Activated T-helper 1 cell treated with anti-CD3 and anti-CD28 coated beads, Interleukin-12 subunit alpha, Interleukin-12 subunit beta, Interleukin-2, Interleukin-4 antibody, amounts not matched to agents 30 ng/mL and 10 ng/mL and 1 ng/mL, durations not matched to agents 14 hours and 24 hours and 36 hours (primary cell): ENCODE results near the gene LPP. TPM values are rescaled to one million over a fixed set of nuclear protein-coding genes. Genes with fewer than 3 reads are reported as not detected.

Experiments
- DNase-seq: peaks from one replicate; pipeline ENCODE4 v3.0.0; 2021; ENCODE audit warnings: low spot score
- H3K27ac Mint-ChIP-seq: one replicate; pipeline ENCODE4 v1.8.0; 2021; ENCODE audit warnings: mild to moderate bottlenecking, mixed read lengths
- H3K27me3 Mint-ChIP-seq: one replicate; pipeline ENCODE4 v1.8.0; 2022; ENCODE audit warnings: mild to moderate bottlenecking, moderate library complexity, mixed read lengths; ENCODE audit not compliant: insufficient read depth
- H3K36me3 Mint-ChIP-seq: one replicate; pipeline ENCODE4 v1.8.0; 2021; ENCODE audit warnings: low read depth, mixed read lengths
- H3K4me1 Mint-ChIP-seq: one replicate; pipeline ENCODE4 v1.8.0; 2021; ENCODE audit warnings: low read depth, mixed read lengths
- H3K4me3 Mint-ChIP-seq: one replicate; pipeline ENCODE4 v1.8.0; 2021; ENCODE audit warnings: mild to moderate bottlenecking, moderate library complexity, mixed read lengths
- H3K9me3 Mint-ChIP-seq: one replicate; pipeline ENCODE4 v1.8.0; 2021; ENCODE audit warnings: mixed read lengths
- intact Hi-C: fragments of 100-400 bp; cut with micrococcal nuclease; formaldehyde crosslinking; loops from one replicate; pipeline ENCODE4 v1.15.1; 2024
- total RNA-seq: library from RNA; stranded (reverse); gene quantifications from 2 replicates; pipeline ENCODE4 v1.2.3, GENCODE V29; 2022

LPP gene
- total RNA-seq, 1 donor from 2014 or later: 38.2 TPM

- peaks cover 4% of the 10 kb centered on the region for H3K27me3 Mint-ChIP-seq
- DNase-seq: no peak
- peaks cover 3% of the 10 kb centered on the region for H3K9me3 Mint-ChIP-seq
- peaks cover 71% of the 10 kb centered on the region for H3K4me1 Mint-ChIP-seq
- H3K36me3 Mint-ChIP-seq: peaks cover 11% of the 10 kb centered on the region
- no peak overlapping the region for H3K4me3 Mint-ChIP-seq
- H3K27ac Mint-ChIP-seq: no peak overlapping the region
- intact Hi-C loops: loop anchor here (2.0 to 10.0 kb wide), 12 partner anchors 13 to 731 kb away; no protein-coding TSS in a partner anchor
Measured at GRCh38 chr3:188401244-188401993, 247.5 kb downstream of the LPP start.

GRCh38 chr3:188402229-188402628, 248.3 kb downstream of the LPP start:
- peaks cover 3% of the 10 kb centered on the region for H3K9me3 Mint-ChIP-seq
- peaks cover 4% of the 10 kb centered on the region for H3K27me3 Mint-ChIP-seq
- no peak overlapping the region for H3K4me3 Mint-ChIP-seq
- no peak overlapping the region for H3K27ac Mint-ChIP-seq
- intact Hi-C loops: loop anchor here (5.0 to 10.0 kb wide), 9 partner anchors 45 to 730 kb away; no protein-coding TSS in a partner anchor
- H3K4me1 Mint-ChIP-seq: peaks cover 63% of the 10 kb centered on the region
- no peak for DNase-seq
- peaks cover 17% of the 10 kb centered on the region for H3K36me3 Mint-ChIP-seq

GRCh38 chr3:188403404-188403803, 249.4 kb downstream of the LPP start:
- Mint-ChIP-seq H3K4me3 (no peak overlapping the region), H3K9me3 (peaks cover 3% of the 10 kb centered on the region), H3K27ac (peak overlapping the region; percentile 13), H3K36me3 (peaks cover 20% of the 10 kb centered on the region), H3K27me3 (peaks cover 4% of the 10 kb centered on the region), H3K4me1 (peaks cover 54% of the 10 kb centered on the region)
- intact Hi-C loops: loop anchor here (1.0 to 10.0 kb wide), 10 partner anchors 46 to 729 kb away; no protein-coding TSS in a partner anchor
- no peak for DNase-seq

GRCh38 chr3:188404124-188404523, 250.2 kb downstream of the LPP start:
- intact Hi-C loops: loop anchor here (5.0 to 10.0 kb wide), 9 partner anchors 47 to 728 kb away; no protein-coding TSS in a partner anchor
- Mint-ChIP-seq H3K4me3 (no peak overlapping the region), H3K27ac (no peak overlapping the region), H3K36me3 (peaks cover 15% of the 10 kb centered on the region), H3K9me3 (peaks cover 3% of the 10 kb centered on the region), H3K4me1 (peaks cover 47% of the 10 kb centered on the region), H3K27me3 (no peaks in the 10 kb centered on the region)
- no peak for DNase-seq

DNA sequence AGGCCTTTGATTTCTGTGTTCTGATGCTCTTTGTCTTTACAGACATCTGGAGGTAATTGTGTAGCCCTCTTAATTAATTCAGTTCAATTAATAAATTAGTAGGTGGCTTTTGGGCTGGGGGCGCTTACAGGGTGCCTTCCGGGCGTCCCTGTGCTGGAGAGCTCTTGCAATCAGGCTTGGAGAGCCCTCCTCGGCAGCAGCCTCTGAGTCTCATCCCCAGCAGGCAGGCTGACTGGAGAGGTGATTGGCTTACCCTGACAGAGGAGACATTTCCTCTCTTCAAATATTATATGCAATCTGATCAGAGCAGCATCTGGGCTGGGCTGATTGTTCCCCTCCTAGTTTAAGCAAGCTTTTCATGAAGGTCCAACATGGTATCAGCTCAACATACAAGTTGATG, 250.7 kb downstream of the LPP start:
- H3K9me3 Mint-ChIP-seq: peaks cover 3% of the 10 kb centered on the region
- H3K27ac Mint-ChIP-seq: no peak overlapping the region
- peaks cover 45% of the 10 kb centered on the region for H3K4me1 Mint-ChIP-seq
- no peaks in the 10 kb centered on the region for H3K27me3 Mint-ChIP-seq
- peaks cover 15% of the 10 kb centered on the region for H3K36me3 Mint-ChIP-seq
- no peak for DNase-seq
- intact Hi-C loops: loop anchor here (5.0 to 10.0 kb wide), 9 partner anchors 47 to 728 kb away; no protein-coding TSS in a partner anchor
- no peak overlapping the region for H3K4me3 Mint-ChIP-seq

- Mint-ChIP-seq H3K27ac (no peak overlapping the region), H3K4me3 (no peak overlapping the region), H3K4me1 (peaks cover 20% of the 10 kb centered on the region), H3K9me3 (no peaks in the 10 kb centered on the region), H3K27me3 (no peaks in the 10 kb centered on the region), H3K36me3 (peaks cover 18% of the 10 kb centered on the region)
- no peak for DNase-seq
- intact Hi-C loops: loop anchor here (10.0 kb wide), 1 partner anchor 433 kb away; no protein-coding TSS in a partner anchor
Measured at GRCh38 chr3:188407158-188407880, 253.4 kb downstream of the LPP start.

GRCh38 chr3:188408831-188409230, 254.9 kb downstream of the LPP start:
- no peak for DNase-seq
- Mint-ChIP-seq H3K36me3 (peaks cover 18% of the 10 kb centered on the region), H3K4me3 (no peak overlapping the region), H3K27me3 (no peaks in the 10 kb centered on the region), H3K4me1 (peaks cover 5% of the 10 kb centered on the region), H3K9me3 (no peaks in the 10 kb centered on the region), H3K27ac (no peak overlapping the region)
- intact Hi-C loops: loop anchor here (10.0 kb wide), 1 partner anchor 434 kb away; no protein-coding TSS in a partner anchor

DNA sequence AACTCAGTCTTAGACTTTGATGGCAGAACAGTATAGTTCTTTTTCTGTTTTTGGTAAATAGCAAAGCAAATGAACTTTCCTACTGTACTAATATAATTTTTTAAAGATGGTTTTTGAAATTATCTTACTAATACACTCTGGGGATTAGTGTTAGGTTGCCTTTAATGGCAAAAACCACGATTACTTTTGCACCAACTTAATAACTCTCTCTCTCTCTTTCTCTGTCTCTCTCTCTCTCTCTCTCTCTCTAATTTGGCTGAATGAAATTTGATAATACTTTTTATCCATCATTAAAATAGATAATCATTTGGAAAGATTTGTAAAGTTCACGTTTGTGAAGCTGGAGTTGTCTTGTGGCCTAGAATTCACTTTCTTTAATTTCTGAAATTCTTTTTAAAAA, 257.8 kb downstream of the LPP start:
- Mint-ChIP-seq H3K9me3 (peaks cover 3% of the 10 kb centered on the region), H3K27ac (no peak overlapping the region), H3K36me3 (peaks cover 11% of the 10 kb centered on the region), H3K4me3 (no peak overlapping the region), H3K4me1 (peaks cover under 1% of the 10 kb centered on the region), H3K27me3 (no peaks in the 10 kb centered on the region)
- intact Hi-C loops: no loop called here
- DNase-seq: no peak

DNA sequence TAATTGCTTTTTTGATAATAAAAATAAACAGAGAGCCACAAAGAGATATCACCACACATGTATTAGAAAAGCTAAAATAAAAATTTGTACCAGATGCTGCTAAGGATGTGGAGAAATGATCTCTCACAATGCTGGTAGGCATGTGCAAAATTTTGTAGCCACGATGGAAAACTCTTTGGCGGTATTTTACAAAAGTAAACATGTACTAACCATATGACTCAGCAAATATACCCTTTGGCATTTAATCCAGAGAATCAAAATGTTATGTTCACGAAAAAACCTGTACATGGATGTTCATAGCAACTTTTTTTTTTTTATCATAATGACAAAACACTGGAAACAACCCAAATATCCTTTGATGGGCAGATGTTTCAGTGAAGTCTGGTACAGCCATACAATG, 261.2 kb downstream of the LPP start:
- H3K4me3 Mint-ChIP-seq: no peak overlapping the region
- peaks cover 3% of the 10 kb centered on the region for H3K9me3 Mint-ChIP-seq
- no peak for DNase-seq
- peaks cover 26% of the 10 kb centered on the region for H3K4me1 Mint-ChIP-seq
- no peaks in the 10 kb centered on the region for H3K27me3 Mint-ChIP-seq
- intact Hi-C loops: loop anchor here (2.0 to 5.0 kb wide), 2 partner anchors 14 to 42 kb away; no protein-coding TSS in a partner anchor
- peaks cover 8% of the 10 kb centered on the region for H3K36me3 Mint-ChIP-seq
- no peak overlapping the region for H3K27ac Mint-ChIP-seq

DNA sequence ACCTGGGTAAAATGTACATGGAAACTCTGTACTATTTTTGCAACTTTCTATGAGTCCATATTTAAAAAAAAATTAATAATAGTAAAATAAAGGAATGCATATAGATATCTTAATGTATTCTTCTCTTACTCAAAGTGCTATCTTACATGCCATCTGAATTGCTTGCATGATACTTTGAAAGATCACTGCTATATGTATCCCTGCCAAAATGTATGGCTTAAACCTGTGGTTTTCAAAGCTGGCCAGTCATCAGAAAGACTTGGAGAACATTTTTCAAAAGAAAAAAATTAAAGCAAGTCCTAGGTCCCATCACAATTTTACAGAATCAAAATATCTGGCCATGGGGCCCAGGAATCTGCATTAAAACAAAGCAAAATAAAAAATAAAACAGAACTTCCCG, 262.1 kb downstream of the LPP start:
- H3K27ac Mint-ChIP-seq: no peak overlapping the region
- H3K4me1 Mint-ChIP-seq: peaks cover 26% of the 10 kb centered on the region
- peaks cover 8% of the 10 kb centered on the region for H3K36me3 Mint-ChIP-seq
- no peak for DNase-seq
- H3K9me3 Mint-ChIP-seq: peaks cover 3% of the 10 kb centered on the region
- H3K27me3 Mint-ChIP-seq: no peaks in the 10 kb centered on the region
- H3K4me3 Mint-ChIP-seq: no peak overlapping the region
- intact Hi-C loops: loop anchor here (5.0 kb wide), 1 partner anchor 41 kb away; no protein-coding TSS in a partner anchor

- no peak for DNase-seq
- Mint-ChIP-seq H3K4me1 (peaks cover 32% of the 10 kb centered on the region), H3K9me3 (peaks cover 3% of the 10 kb centered on the region), H3K27me3 (no peaks in the 10 kb centered on the region), H3K4me3 (no peak overlapping the region), H3K36me3 (peaks cover 6% of the 10 kb centered on the region), H3K27ac (no peak overlapping the region)
- intact Hi-C loops: loop anchor here (5.0 kb wide), 1 partner anchor 40 kb away; no protein-coding TSS in a partner anchor
Measured at GRCh38 chr3:188417271-188417696, 263.3 kb downstream of the LPP start.

- H3K4me3 Mint-ChIP-seq: no peak overlapping the region
Measured at GRCh38 chr3:188417766-188418165, 263.8 kb downstream of the LPP start.

More at GRCh38 chr3:188417766-188418165, 263.8 kb downstream of the LPP start:
- Mint-ChIP-seq H3K27ac (no peak overlapping the region), H3K36me3 (peaks cover 6% of the 10 kb centered on the region), H3K9me3 (peaks cover 3% of the 10 kb centered on the region), H3K27me3 (no peaks in the 10 kb centered on the region), H3K4me1 (peaks cover 32% of the 10 kb centered on the region)
- no peak for DNase-seq
- intact Hi-C loops: loop anchor here (5.0 kb wide), 1 partner anchor 40 kb away; no protein-coding TSS in a partner anchor
